NCI-H2107 treated with DMSO at 0.1 percent for 48 hours (cell line): Measurements from ENCODE around the gene EIF2S3.
"Not testable (repeated sequence)": the region's sequence is repeated elsewhere in the genome, so short reads cannot be mapped to it uniquely, and the experiment has no call there.

Source experiments
- DNase-seq: peaks from one replicate; lab custom pipeline; 2025; ENCODE audit not compliant: unreplicated experiment; lab: John Stamatoyannopoulos, UW

The EIF2S3 gene

GRCh38 chrX:24049643-24050042 is 5.1 kb upstream of the EIF2S3 start:
- not testable (repeated sequence) for DNase-seq

DNA sequence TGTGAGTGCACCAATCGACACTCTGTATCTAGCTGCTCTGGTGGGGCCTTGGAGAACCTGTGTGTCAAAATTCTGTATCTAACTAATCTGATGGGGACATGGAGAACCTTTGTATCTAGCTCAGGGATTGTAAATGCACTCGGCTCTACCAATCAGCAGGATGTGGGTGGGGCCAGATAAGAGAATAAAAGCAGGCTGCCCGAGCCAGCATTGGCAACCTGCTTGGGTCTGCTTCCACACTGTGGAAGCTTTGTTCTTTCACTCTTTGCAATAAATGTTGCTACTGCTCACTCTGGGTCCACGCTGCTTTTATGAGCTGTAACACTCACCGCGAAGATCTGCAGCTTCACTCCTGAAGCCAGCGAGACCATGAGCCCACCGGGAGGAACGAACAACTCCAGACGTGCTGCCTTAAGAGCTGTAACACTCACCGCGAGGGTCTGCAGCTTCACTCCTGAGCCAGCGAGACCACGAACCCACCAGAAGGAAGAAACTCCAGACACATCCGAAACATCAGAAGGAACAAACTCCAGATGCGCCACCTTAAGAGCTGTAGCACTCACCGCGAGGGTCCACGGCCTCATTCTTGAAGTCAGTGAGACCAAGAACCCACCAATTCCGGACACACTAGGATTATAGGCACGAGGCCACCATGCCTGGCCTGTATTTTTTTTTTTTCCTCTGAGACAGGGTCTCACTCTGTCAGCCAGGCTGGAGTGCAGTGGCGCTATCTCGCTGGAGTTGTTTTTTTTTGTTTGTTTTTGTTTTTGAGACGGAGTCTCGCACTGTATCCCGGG is 4.0 kb upstream of the EIF2S3 start:
- DNase-seq = not testable (repeated sequence)

- DNase-seq = no peak
Measured at GRCh38 chrX:24055043-24055356, 244 bp downstream of the EIF2S3 start.

- DNase-seq = no peak
Measured at GRCh38 chrX:24063488-24063887, 8.7 kb downstream of the EIF2S3 start.

- no peak for DNase-seq
Measured at GRCh38 chrX:24069877-24070276, 15.1 kb downstream of the EIF2S3 start.

DNA sequence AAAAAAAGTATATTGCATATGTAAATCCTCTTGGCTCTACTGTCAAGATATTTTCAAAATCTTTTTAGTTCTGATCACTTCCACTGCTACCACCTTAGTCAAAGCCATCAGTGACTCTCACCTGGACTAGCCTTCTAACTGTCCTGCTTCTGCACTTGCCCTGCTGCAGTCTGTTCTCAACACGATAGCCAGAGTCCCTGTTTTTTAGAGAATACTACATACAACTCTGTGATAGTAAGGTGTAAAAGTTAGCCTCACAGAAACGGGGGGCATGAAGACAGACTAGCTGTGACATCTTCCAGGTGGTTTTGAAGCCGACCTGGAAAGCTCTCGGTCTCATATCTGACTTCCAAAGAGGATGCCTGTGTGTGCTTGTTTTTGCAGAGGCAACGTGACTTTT is 24.7 kb downstream of the EIF2S3 start:
- no peak for DNase-seq

DNA sequence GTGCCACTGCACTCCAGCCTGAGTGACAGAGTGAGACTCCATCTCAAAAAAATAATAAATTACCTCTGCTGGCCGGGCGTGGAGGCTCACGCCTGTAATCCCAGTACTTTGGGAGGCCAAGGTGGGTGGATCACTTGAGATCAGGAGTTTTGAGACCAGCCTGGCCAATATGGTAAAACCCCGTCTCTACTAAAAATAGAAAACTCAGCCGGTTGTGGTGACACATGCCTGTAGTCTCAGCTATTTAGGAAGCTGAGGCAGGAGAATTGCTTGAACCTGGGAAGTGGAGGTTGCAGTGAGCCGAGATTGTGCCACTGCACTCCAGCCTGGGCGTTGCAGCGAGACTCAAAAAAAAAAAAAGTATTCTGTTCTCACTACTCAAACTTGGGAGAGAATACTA is 25.5 kb downstream of the EIF2S3 start:
- DNase-seq = not testable (repeated sequence)

DNA sequence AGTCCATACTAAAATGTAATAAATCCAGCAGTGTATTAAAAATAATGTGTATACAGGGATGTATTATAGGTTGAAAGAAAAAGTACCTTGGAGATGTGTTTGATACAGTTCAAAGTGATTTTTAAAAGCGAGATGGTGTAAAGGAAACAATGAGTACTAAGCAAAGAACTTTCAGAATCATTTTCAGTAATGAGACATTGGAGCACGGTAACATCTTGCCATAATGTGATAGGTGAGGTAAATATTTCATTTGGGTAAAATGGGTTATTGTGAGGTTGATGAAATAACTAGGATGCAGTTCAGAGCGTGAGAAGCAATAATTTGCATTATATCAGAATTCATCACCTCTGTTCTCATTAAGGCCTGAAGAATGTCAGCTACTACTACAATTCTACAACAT is 25.9 kb downstream of the EIF2S3 start:
- DNase-seq = no peak

DNA sequence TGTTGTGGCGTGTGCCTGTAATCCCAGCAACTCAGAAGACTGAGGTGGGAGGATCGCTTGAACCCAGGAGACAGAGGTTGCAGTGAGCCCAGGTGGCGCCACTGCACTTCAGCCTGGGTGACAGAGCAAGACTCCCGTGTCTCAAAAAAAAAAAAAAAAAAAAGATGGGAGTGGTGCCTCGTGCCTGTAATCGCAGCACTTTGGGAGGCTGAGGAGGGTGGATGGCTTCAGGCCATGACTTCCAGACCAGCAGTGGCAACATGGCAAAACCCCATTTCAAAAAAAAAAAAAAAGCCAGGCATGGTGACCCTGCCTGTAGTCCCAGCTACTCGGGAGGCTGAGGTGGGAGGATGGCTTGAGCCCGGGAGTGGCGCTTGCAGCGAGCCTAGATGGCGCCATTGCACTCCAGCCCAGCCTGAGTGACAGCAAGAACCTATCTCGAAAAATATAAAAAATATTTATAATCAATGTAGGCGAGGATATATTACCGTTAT is 27.0 kb downstream of the EIF2S3 start:
- peak; percentile 20 for DNase-seq

DNA sequence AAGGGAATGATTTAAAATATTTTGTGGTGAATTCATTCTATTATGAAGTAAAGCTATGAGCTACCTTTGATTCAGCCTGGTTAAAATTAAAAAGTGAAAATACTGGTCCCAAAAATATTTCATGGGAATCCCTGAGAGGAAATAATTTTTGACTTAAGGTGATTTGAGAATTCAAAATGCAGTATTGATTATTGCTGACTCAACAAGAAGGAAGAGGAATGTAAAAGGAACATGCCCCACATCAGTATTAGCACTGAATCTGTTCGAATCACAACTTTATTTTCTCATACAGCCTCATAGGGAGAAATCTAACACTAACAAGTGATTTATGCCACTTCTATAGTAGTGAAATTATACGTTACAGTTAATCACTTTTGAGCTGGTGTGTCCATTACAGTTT is 27.7 kb downstream of the EIF2S3 start:
- no peak for DNase-seq

GRCh38 chrX:24085101-24085500 is 30.3 kb downstream of the EIF2S3 start:
- no peak for DNase-seq

- no peak for DNase-seq
Measured at GRCh38 chrX:24090300-24091200, 35.8 kb downstream of the EIF2S3 start.

- DNase-seq = no peak
Measured at GRCh38 chrX:24093746-24094145, 39.0 kb downstream of the EIF2S3 start.

DNA sequence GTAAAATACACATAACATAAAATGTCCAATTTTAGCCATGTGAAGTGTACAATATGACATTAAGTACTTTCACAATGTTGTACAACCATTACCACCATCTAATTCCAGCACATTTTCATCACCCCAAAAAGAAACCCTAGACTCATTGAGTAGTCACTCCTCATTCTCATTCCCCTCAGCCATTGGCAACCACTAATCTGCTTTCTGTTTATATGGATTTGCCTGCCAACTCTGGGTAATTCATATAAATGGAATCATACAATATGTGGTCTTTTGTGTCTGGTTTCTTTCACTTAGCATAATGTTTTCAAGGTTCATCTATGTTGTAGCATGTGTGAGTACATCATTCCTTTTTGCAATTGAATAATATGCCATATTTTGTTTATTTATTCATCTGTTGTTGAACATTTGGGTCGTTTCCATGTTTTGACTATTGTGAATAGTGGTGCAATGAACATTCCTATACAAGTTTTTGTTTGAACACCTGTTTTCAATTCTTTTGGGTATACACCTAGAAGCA is 43.0 kb downstream of the EIF2S3 start:
- DNase-seq = no peak

DNA sequence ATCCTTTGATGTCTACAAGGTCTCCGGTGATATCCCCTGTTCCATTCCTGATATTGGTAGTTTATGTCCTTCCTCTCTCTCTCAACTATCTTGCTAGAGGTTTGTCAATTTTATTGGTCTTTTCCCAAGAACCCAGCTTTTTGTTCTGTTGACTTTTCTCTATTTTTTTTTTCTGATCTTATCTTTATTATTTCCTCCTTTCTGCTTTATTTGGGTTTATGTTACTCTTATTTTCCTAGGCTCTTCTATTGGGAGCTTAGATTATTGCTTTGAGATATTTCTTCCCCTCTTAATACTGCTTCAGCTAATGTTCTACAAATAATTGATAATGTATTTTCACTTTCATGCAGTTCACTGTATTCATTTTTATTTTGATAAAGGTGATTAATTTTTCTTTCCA is 44.2 kb downstream of the EIF2S3 start:
- no peak for DNase-seq

GRCh38 chrX:24099394-24099793 is 44.6 kb downstream of the EIF2S3 start:
- no peak for DNase-seq

DNA sequence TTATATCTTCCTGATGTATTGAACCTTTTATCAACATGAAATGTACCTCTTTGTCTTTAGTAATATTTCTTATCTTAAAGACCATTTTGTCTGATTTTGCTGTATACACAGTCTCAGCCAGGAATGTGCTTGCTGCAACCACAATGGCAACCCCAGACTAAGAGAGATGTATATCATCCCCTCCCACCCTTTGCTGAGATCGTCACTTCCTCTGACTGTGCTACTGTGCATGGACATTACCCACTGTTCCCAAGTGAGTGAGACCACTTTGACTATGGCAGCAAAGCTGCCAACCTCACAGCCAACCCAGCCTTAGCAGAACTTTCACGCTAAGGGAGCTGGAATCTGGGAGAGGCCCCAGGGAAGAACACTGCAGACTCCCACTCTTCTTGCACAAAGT is 46.0 kb downstream of the EIF2S3 start:
- DNase-seq = no peak

GRCh38 chrX:24110069-24110468 is 55.3 kb downstream of the EIF2S3 start:
- DNase-seq = peak; percentile 47

DNA sequence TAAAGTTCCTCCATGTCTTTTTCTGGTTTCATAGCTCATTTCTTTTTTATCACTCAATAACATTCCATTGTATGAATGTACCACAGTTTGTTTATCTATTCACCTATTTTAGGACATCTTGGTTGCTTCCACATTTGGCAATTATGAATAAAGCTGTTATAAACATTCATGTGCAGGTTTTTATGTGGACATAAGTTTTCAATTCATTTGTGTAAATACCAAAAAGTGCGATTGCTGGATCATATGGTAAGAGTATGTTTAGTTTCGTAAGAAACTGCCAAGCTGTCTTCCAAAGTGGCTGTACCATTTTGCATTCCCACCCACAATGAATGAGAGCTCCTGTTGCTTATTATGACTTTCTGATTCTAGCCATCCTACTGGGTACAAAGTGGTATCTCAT is 58.4 kb downstream of the EIF2S3 start:
- no peak for DNase-seq

GRCh38 chrX:24117258-24117657 is 62.5 kb downstream of the EIF2S3 start:
- DNase-seq = no peak

GRCh38 chrX:24124244-24124799 is 69.6 kb downstream of the EIF2S3 start:
- no peak for DNase-seq
